NCI-H2171 (cell line): ENCODE data around the gene XKRX.
A peak's percentile ranks its signal among the peaks of the same experiment; 100 is the strongest.

Source experiments
- DNase-seq: peaks from one replicate; lab custom pipeline; 2025; lab: John Stamatoyannopoulos, UW

Gene XKRX

GRCh38 chrX:100928660-100929613 lies at the start of gene XKRX:
TSS of gene XKRX (minus strand) at chrX:100928917. CDS start at chrX:100928304, 613 bp downstream.
- DNase-seq = peak; percentile 16

GRCh38 chrX:100976211-100976610 lies 47.5 kb upstream of the XKRX start:
- DNase-seq = no peak

GRCh38 chrX:100975212-100975611 lies 46.5 kb upstream of the XKRX start:
- no peak for DNase-seq

- no peak for DNase-seq
These were observed 44.7 kb upstream of the XKRX start for GRCh38 chrX:100973411-100973810.

GRCh38 chrX:100969936-100970335 lies 41.2 kb upstream of the XKRX start:
- no peak for DNase-seq

- no peak for DNase-seq
These were observed 40.7 kb upstream of the XKRX start, which contains the start of gene ARL13A for GRCh38 chrX:100969408-100969807. TSS of gene ARL13A (plus strand) at chrX:100969708. CDS start at chrX:100973690, 3,982 bp downstream.

GRCh38 chrX:100964362-100964761 lies 35.6 kb upstream of the XKRX start:
- DNase-seq = no peak

GRCh38 chrX:100962811-100963210 lies 34.1 kb upstream of the XKRX start:
- DNase-seq = no peak

GRCh38 chrX:100948557-100948956 lies 19.8 kb upstream of the XKRX start:
- DNase-seq = no peak

GRCh38 chrX:100946299-100946927 lies 17.7 kb upstream of the XKRX start:
- DNase-seq = peak; percentile 27

GRCh38 chrX:100944601-100945000 lies 15.9 kb upstream of the XKRX start:
- DNase-seq = no peak

GRCh38 chrX:100939333-100939732 lies 10.6 kb upstream of the XKRX start:
- DNase-seq = no peak

GRCh38 chrX:100935767-100936166 lies 7.0 kb upstream of the XKRX start:
- no peak for DNase-seq

GRCh38 chrX:100931925-100932285 lies 3.2 kb upstream of the XKRX start:
- DNase-seq = no peak

- DNase-seq = no peak
These were observed 2.7 kb upstream of the XKRX start for GRCh38 chrX:100931218-100931924.

GRCh38 chrX:100926453-100926852 lies 2.3 kb downstream of the XKRX start:
- no peak for DNase-seq

- DNase-seq = no peak
These were observed 4.3 kb downstream of the XKRX start for GRCh38 chrX:100924375-100924774.

GRCh38 chrX:100915562-100915961 lies 13.2 kb downstream of the XKRX start:
- DNase-seq = no peak

- DNase-seq = no peak
These were observed 15.6 kb downstream of the XKRX start for GRCh38 chrX:100913111-100913510.

- no peak for DNase-seq
These were observed 17.0 kb downstream of the XKRX start for GRCh38 chrX:100911731-100912130.

- no peak for DNase-seq
These were observed 23.1 kb downstream of the XKRX start for GRCh38 chrX:100905620-100906019.

GRCh38 chrX:100904433-100904832 lies 24.3 kb downstream of the XKRX start:
- DNase-seq = no peak
